Measurements from ENCODE around the gene RNF17. TPM values are rescaled to one million over a fixed set of nuclear protein-coding genes. Genes with fewer than 3 reads are reported as not detected.

The RNF17 gene
- total and polyA plus RNA-seq, 8 donors: 0.10 to 0.16 TPM; not detected in 6

- TF ChIP-seq, protein P1, sequence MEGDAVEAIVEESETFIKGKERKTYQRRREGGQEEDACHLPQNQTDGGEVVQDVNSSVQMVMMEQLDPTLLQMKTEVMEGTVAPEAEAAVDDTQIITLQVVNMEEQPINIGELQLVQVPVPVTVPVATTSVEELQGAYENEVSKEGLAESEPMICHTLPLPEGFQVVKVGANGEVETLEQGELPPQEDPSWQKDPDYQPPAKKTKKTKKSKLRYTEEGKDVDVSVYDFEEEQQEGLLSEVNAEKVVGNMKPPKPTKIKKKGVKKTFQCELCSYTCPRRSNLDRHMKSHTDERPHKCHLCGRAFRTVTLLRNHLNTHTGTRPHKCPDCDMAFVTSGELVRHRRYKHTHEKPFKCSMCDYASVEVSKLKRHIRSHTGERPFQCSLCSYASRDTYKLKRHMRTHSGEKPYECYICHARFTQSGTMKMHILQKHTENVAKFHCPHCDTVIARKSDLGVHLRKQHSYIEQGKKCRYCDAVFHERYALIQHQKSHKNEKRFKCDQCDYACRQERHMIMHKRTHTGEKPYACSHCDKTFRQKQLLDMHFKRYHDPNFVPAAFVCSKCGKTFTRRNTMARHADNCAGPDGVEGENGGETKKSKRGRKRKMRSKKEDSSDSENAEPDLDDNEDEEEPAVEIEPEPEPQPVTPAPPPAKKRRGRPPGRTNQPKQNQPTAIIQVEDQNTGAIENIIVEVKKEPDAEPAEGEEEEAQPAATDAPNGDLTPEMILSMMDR (IDR thresholded peaks at IDR 0.05): no peak
- ATAC-seq (no peak), DNase-seq (no peak)
- H3K27ac ChIP-seq: no peak overlapping the region
- no peaks in the 10 kb centered on the region for H3K36me3 ChIP-seq
- peaks cover 5 to 24% of the 10 kb centered on the region in 2 donors for H3K27me3 ChIP-seq
- intact Hi-C loops (cut with DNase I): no loop called here
- H3K4me3 ChIP-seq: no peak overlapping the region
- no peaks in the 10 kb centered on the region for H3K9me3 ChIP-seq
- H3K4me1 ChIP-seq: no peaks in the 10 kb centered on the region
Observed at GRCh38 chr13:24740014-24740890, 23.7 kb upstream of the RNF17 start.

GRCh38 chr13:24741016-24741662 is 22.8 kb upstream of the RNF17 start:
- Histone ChIP-seq H3K27ac (no peak overlapping the region), H3K4me1 (peaks cover 0 to 6% of the 10 kb centered on the region in 2 donors), H3K9me3 (no peaks in the 10 kb centered on the region), H3K4me3 (no peak overlapping the region), H3K36me3 (no peaks in the 10 kb centered on the region), H3K27me3 (peaks cover 14 to 32% of the 10 kb centered on the region in 2 donors)
- ATAC-seq: peak; percentile 52
- intact Hi-C loops (cut with DNase I): no loop called here
- DNase-seq: no peak
- TF ChIP-seq, protein P1 (IDR thresholded peaks at IDR 0.05): no peak

GRCh38 chr13:24741791-24742190 is 22.2 kb upstream of the RNF17 start:
- TF ChIP-seq, protein P1 (IDR thresholded peaks at IDR 0.05): no peak
- Histone ChIP-seq H3K4me1 (peaks cover 0 to 9% of the 10 kb centered on the region in 2 donors), H3K4me3 (no peak overlapping the region), H3K9me3 (no peaks in the 10 kb centered on the region), H3K27ac (no peak overlapping the region), H3K27me3 (peaks cover 21 to 39% of the 10 kb centered on the region in 2 donors), H3K36me3 (no peaks in the 10 kb centered on the region)
- ATAC-seq: no peak
- no peak for DNase-seq
- intact Hi-C loops (cut with DNase I): no loop called here

DNA sequence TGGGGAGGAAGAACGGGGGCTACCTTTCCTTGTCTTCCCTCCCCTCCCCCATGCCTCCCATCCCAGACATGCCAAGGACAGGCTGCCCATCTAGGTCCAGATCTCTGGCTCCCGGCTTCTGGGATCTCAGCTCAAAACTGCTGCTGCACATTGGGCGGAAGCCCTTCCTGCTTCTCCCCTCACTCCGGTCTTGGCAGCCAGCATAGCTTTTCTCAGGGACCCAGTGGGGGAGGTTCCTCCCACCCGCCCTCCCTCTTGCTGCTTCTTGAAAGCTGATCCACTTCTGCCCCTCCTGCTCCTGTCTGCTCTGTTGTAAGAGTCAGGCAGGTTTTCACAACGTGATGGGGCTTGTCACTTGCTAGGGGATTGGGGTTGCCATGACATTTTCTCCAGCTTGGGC is 21.7 kb upstream of the RNF17 start:
- intact Hi-C loops (cut with DNase I): no loop called here
- no peaks in the 10 kb centered on the region for H3K9me3 ChIP-seq
- H3K27me3 ChIP-seq: peaks cover 26 to 44% of the 10 kb centered on the region in 2 donors
- no peak for ATAC-seq
- DNase-seq: peak in 1 of 4 donors; percentile 39
- no peak overlapping the region for H3K4me3 ChIP-seq
- no peaks in the 10 kb centered on the region for H3K36me3 ChIP-seq
- no peak overlapping the region for H3K27ac ChIP-seq
- TF ChIP-seq, protein P1 (IDR thresholded peaks at IDR 0.05): no peak
- H3K4me1 ChIP-seq: peaks cover 5 to 14% of the 10 kb centered on the region in 2 donors

GRCh38 chr13:24742977-24743376 is 21.0 kb upstream of the RNF17 start:
- no peaks in the 10 kb centered on the region for H3K9me3 ChIP-seq
- no peak overlapping the region for H3K27ac ChIP-seq
- TF ChIP-seq, protein P1 (IDR thresholded peaks at IDR 0.05): no peak
- H3K4me3 ChIP-seq: no peak overlapping the region
- intact Hi-C loops (cut with DNase I): no loop called here
- H3K4me1 ChIP-seq: peaks cover 10 to 21% of the 10 kb centered on the region in 2 donors
- H3K27me3 ChIP-seq: peaks cover 32 to 51% of the 10 kb centered on the region in 2 donors
- no peaks in the 10 kb centered on the region for H3K36me3 ChIP-seq
- no peak for DNase-seq
- no peak for ATAC-seq
